K562 (cell line): ENCODE data around the gene PAH.

Source experiments
- JUNB ChIP-seq: fragments of 450-650 bp; formaldehyde crosslinking; conservative IDR thresholded peaks from 2 replicates; pipeline ENCODE4 v1.4.0; 2020; ENCODE audit warnings: mild to moderate bottlenecking
- RCOR1 ChIP-seq, 2 experiments: IDR thresholded peaks; 2 replicates each; pipeline ENCODE4 v1.6.1; 2012; ENCODE audit warnings: low read depth in 2 of 2, low read length in 2 of 2, borderline replicate concordance in 1 of 2, improper control_type of control experiment in 1 of 2
- RERE ChIP-seq: sonication (generic); formaldehyde crosslinking; IDR thresholded peaks from 2 replicates; pipeline ENCODE4 v1.8.0; 2023; ENCODE audit warnings: missing genetic modification reagents, mild to moderate bottlenecking, borderline replicate concordance
- TARDBP ChIP-seq: fragments of 450-650 bp; IDR thresholded peaks from 2 replicates; pipeline ENCODE4 v1.6.1; 2016
- TF ChIP-seq, protein P1 (sequence below): sonication (generic); formaldehyde crosslinking; IDR thresholded peaks from 2 replicates; pipeline ENCODE4 v1.8.0; 2023; ENCODE audit warnings: mild to moderate bottlenecking, missing genetic modification reagents
- TF ChIP-seq, protein P2 (sequence below), 3 experiments: IDR thresholded peaks in 2 of 3; conservative IDR thresholded peaks in 1 of 3; 2 replicates each; pipeline ENCODE4 v1.5.1; 2011 to 2012; ENCODE audit warnings: low read length in 3 of 3, mild to moderate bottlenecking in 3 of 3, control low read depth in 2 of 3, improper control_type of control experiment in 1 of 3, inconsistent platforms in 1 of 3, low read depth in 1 of 3, mixed read lengths in 1 of 3, moderate library complexity in 1 of 3; ENCODE audit not compliant: insufficient read depth in 2 of 3

DNA sequence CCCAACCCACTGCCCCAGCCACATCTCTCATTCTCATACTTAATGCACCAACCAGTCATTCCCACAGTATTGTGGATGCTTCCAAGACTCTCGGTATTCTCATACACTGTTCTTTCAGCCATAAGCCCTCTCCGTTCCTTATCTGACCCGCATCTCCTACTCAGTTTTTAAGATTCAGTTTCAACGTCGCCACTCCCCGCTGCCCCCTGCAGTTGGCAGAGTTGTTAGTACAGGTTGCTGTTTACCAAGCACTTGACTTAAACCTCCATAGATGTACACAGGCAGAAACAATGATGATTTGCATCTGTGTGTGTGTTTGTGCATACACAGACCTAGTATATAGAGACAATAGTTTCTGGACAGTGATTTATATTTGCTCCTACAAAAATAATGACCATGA, 40.2 kb downstream of the PAH start:
- TF ChIP-seq TARDBP: no peak
- TF ChIP-seq, protein P1, sequence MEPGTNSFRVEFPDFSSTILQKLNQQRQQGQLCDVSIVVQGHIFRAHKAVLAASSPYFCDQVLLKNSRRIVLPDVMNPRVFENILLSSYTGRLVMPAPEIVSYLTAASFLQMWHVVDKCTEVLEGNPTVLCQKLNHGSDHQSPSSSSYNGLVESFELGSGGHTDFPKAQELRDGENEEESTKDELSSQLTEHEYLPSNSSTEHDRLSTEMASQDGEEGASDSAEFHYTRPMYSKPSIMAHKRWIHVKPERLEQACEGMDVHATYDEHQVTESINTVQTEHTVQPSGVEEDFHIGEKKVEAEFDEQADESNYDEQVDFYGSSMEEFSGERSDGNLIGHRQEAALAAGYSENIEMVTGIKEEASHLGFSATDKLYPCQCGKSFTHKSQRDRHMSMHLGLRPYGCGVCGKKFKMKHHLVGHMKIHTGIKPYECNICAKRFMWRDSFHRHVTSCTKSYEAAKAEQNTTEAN: no peak
- no peak for TF ChIP-seq RCOR1 (IDR thresholded peaks at IDR 0.05; ENCODE audit: borderline replicate concordance in 1 of 2, low read depth in 2 of 2, low read length in 2 of 2)
- TF ChIP-seq, protein P2, sequence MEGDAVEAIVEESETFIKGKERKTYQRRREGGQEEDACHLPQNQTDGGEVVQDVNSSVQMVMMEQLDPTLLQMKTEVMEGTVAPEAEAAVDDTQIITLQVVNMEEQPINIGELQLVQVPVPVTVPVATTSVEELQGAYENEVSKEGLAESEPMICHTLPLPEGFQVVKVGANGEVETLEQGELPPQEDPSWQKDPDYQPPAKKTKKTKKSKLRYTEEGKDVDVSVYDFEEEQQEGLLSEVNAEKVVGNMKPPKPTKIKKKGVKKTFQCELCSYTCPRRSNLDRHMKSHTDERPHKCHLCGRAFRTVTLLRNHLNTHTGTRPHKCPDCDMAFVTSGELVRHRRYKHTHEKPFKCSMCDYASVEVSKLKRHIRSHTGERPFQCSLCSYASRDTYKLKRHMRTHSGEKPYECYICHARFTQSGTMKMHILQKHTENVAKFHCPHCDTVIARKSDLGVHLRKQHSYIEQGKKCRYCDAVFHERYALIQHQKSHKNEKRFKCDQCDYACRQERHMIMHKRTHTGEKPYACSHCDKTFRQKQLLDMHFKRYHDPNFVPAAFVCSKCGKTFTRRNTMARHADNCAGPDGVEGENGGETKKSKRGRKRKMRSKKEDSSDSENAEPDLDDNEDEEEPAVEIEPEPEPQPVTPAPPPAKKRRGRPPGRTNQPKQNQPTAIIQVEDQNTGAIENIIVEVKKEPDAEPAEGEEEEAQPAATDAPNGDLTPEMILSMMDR (IDR thresholded peaks at IDR 0.05 in 2 of 3, conservative IDR thresholded peaks at IDR 0.05 in 1 of 3; ENCODE audit: insufficient read depth in 2 of 3, low read depth in 1 of 3, low read length in 3 of 3): peak in 1 of 3 experiments; percentile 18; a peak in 1 of 6 replicates
- no peak for TF ChIP-seq RERE (CRISPR knock-in tag)
- no peak for TF ChIP-seq JUNB (CRISPR knock-in tag)
